Lung (tissue), 12 donors: Measurements from ENCODE around the gene UGT1A1. TPM values are rescaled to one million over a fixed set of nuclear protein-coding genes. Genes with fewer than 3 reads are reported as not detected.

Experiments used
- ATAC-seq: fragments of 200-7000 bp; cut with Tn5 transposase; one replicate; pipeline ENCODE4 v1.9.1; 2020; ENCODE audit warnings: moderate number of reproducible peaks; ENCODE audit not compliant: insufficient read depth, low FRiP score
- DNase-seq, 3 donors: peaks; one replicate each; pipeline ENCODE4 v3.0.0-alpha.2; 2013 to 2017
- H3K27ac ChIP-seq, 2 donors: one replicate each; pipeline ENCODE4 v1.5.1; 2013; ENCODE audit warnings: mild to moderate bottlenecking in 2 of 2, moderate library complexity in 2 of 2, control low read depth in 1 of 2, inconsistent platforms in 1 of 2, low read depth in 1 of 2, low read length in 1 of 2
- H3K27me3 ChIP-seq, 3 donors: one replicate each; pipeline ENCODE4 v1.5.1; 2013; ENCODE audit warnings: low read length in 2 of 3; ENCODE audit not compliant: control insufficient read depth in 3 of 3, insufficient read depth in 3 of 3
- H3K36me3 ChIP-seq, 4 donors: one replicate each; pipeline ENCODE4 v1.5.1; 2013; ENCODE audit warnings: low read length in 4 of 4, mild to moderate bottlenecking in 1 of 4, moderate library complexity in 1 of 4; ENCODE audit not compliant: control insufficient read depth in 4 of 4, insufficient read depth in 4 of 4
- H3K4me1 ChIP-seq, 5 donors: one replicate each; pipeline ENCODE4 v1.5.1; 2013; ENCODE audit warnings: low read length in 5 of 5, mild to moderate bottlenecking in 2 of 5, moderate library complexity in 1 of 5; ENCODE audit not compliant: control insufficient read depth in 5 of 5, insufficient read depth in 5 of 5
- H3K4me3 ChIP-seq: one replicate; pipeline ENCODE4 v1.5.1; 2013; ENCODE audit warnings: mild to moderate bottlenecking, control low read depth, moderate library complexity
- H3K9ac ChIP-seq, 2 donors: one replicate each; pipeline ENCODE4 v1.5.1; 2013; ENCODE audit warnings: low read length in 2 of 2, control low read depth in 1 of 2; ENCODE audit not compliant: insufficient read depth in 1 of 2
- H3K9me3 ChIP-seq, 4 donors: one replicate each; pipeline ENCODE4 v1.5.1; 2013; ENCODE audit warnings: low read length in 3 of 4, mild to moderate bottlenecking in 1 of 4, moderate library complexity in 1 of 4; ENCODE audit not compliant: control insufficient read depth in 4 of 4, insufficient read depth in 3 of 4
- CTCF ChIP-seq: IDR thresholded peaks from 2 replicates; pipeline ENCODE4 v1.5.1; 2012; ENCODE audit warnings: mild to moderate bottlenecking; ENCODE audit errors: control extremely low read depth, extremely low read depth
- WGBS, 2 donors: extraction: QIAGEN DNeasy Blood & Tissue Kit; methylation state at CpG; one replicate each; pipeline ENCODE4 v1.1.7; 2013; 5-methylcytosine and 5-hydroxymethylcytosine counted together
- polyA plus RNA-seq, 2 donors: library from polyadenylated mRNA; stranded (reverse); fragments of 200-250 nt; gene quantifications; one replicate each; pipeline ENCODE4 v1.2.1, GENCODE V29; 2013
- total RNA-seq, 2 donors: library from RNA; depleted of rRNA in 1 of 2; stranded (reverse); fragments of >200 nt in 1 of 2; gene quantifications; one replicate each; pipeline ENCODE4 v1.2.1, GENCODE V29; 2014 to 2021
- donor health status: control.
- donor health status: control.
- donor health status: Bipolar disorder and iron deficiency.
- donor health status: healthy.
- donor health status: DM: yes; HTN: yes; CAD: no.

The UGT1A1 gene
- total and polyA plus RNA-seq, 4 donors: 0.01 to 0.49 (median 0.04) TPM; not detected in 1

- Histone ChIP-seq H3K9me3 (no peaks in the 10 kb centered on the region), H3K27me3 (no peaks in the 10 kb centered on the region), H3K4me1 (no peaks in the 10 kb centered on the region), H3K36me3 (no peaks in the 10 kb centered on the region), H3K4me3 (no peak overlapping the region), H3K9ac (no peak overlapping the region), H3K27ac (no peak overlapping the region)
- TF ChIP-seq CTCF: no peak
- DNase-seq (no peak), ATAC-seq (no peak)
- WGBS, 2 donors: 63 to 75% methylated on average over 3 of the region's 3 CpGs
These were observed 42.2 kb downstream of the UGT1A1 start for GRCh38 chr2:233802132-233802815.

GRCh38 chr2:233803292-233803911 is 43.3 kb downstream of the UGT1A1 start:
- no peak overlapping the region for H3K9ac ChIP-seq
- H3K27ac ChIP-seq: no peak overlapping the region
- no peak for ATAC-seq
- H3K9me3 ChIP-seq: no peaks in the 10 kb centered on the region
- no peaks in the 10 kb centered on the region for H3K4me1 ChIP-seq
- WGBS, 2 donors: 67 to 81% methylated on average over 2 of the region's 2 CpGs
- no peak for DNase-seq
- no peaks in the 10 kb centered on the region for H3K36me3 ChIP-seq
- TF ChIP-seq CTCF: no peak
- H3K27me3 ChIP-seq: no peaks in the 10 kb centered on the region
- no peak overlapping the region for H3K4me3 ChIP-seq

GRCh38 chr2:233803994-233804393 is 43.9 kb downstream of the UGT1A1 start:
- TF ChIP-seq CTCF: no peak
- Histone ChIP-seq H3K36me3 (no peaks in the 10 kb centered on the region), H3K27me3 (no peaks in the 10 kb centered on the region), H3K4me3 (no peak overlapping the region), H3K27ac (no peak overlapping the region), H3K9me3 (no peaks in the 10 kb centered on the region), H3K9ac (no peak overlapping the region), H3K4me1 (no peaks in the 10 kb centered on the region)
- DNase-seq (no peak), ATAC-seq (no peak)
- 56 to 76% methylated on average over 8 of the region's 8 CpGs for WGBS, 2 donors
